ENCODE measurements around the gene INHBC. TPM values are rescaled to one million over a fixed set of nuclear protein-coding genes. Genes with fewer than 3 reads are reported as not detected.
A peak's percentile ranks its signal among the peaks of the same experiment; 100 is the strongest.
"Not testable (repeated sequence)": the region's sequence is repeated elsewhere in the genome, so short reads cannot be mapped to it uniquely, and the experiment has no call there.

Gene INHBC
- polyA plus RNA-seq, 1 of the 3 experiments (the other 2 are of a cell fraction), result 0.08 TPM

DNA sequence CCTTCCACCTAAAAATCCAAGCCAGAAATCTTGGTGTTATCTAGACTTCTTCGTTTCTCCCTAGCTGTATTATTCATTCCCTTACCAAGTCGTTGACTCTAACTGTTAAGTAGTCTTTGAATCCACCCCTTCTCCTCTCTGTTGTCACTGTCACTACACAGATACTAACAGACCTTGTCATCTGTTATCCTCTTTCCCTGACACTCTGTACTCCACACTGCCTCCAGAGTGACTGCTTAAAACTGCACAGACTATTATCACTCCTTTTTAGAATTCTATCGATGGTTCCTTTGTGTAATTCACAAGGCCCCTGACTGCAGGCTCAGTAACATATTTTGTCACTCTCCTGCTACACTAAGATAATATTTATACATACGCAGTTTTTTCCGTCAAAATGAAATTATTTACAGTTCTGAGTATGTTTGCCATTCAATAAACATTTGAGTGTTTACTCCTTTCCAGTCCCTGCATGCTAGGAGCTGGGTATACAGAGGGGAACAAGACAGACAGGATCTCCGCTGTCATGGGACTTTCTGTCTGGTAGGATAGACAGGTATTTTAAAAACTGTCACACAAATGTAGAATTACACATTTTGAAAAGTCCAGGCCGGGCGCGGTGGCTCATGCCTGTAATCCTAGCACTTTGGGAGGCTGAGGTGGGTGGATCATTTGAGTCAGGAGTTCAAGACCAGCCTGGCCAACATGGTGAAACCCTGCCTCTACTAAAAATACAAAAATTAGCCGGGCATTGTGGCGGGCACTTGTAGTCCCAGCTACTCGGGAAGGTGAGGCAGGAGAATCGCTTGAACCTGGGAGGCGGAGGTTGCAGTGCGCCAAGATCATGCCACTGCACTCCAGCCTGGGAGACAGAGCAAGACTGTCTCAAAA is 57.1 kb downstream of the INHBC start:
- Histone ChIP-seq H3K9me2 (no peaks in the 10 kb centered on the region), H3K9me3 (no peaks in the 10 kb centered on the region), H3K4me1 (ENCODE audit: control insufficient read depth in 1 of 2, insufficient read depth in 2 of 2, low read depth in 1 of 2, low read length in 1 of 2) (peaks cover 6 to 9% of the 10 kb centered on the region in 2 experiments; a peak in 3 of 4 replicates), H3K27ac (ENCODE audit: low read depth in 2 of 2, low read length in 1 of 2) (no peak overlapping the region), H3K36me3 (replicated peaks in 1 of 2; ENCODE audit: control insufficient read depth in 1 of 2, insufficient read depth in 2 of 2, low read length in 1 of 2) (peaks cover 37 to 54% of the 10 kb centered on the region in 2 experiments), H3K4me3 (ENCODE audit: low read depth in 2 of 2, low read length in 1 of 2) (no peak overlapping the region), H3K4me2 (no peak overlapping the region), H2AFZ (ENCODE audit: low read depth) (no peak overlapping the region), H3K9ac (no peak overlapping the region), H3K79me2 (ENCODE audit: insufficient read depth) (peaks cover 40% of the 10 kb centered on the region), H3F3A (replicated peaks; ENCODE audit: insufficient read depth) (peaks cover 7% of the 10 kb centered on the region), H3K27me3 (ENCODE audit: insufficient read depth) (no peaks in the 10 kb centered on the region), H4K20me1 (ENCODE audit: insufficient read depth) (0 out of 2 replicates have a peak, but pooled peaks cover 4% of the 10 kb centered on the region)
- no peak for DNase-seq
- TF ChIP-seq POLR2AphosphoS5 (IDR thresholded peaks at IDR 0.05; ENCODE audit: low read depth, low read length), result no peak
- TF ChIP-seq, protein P1, sequence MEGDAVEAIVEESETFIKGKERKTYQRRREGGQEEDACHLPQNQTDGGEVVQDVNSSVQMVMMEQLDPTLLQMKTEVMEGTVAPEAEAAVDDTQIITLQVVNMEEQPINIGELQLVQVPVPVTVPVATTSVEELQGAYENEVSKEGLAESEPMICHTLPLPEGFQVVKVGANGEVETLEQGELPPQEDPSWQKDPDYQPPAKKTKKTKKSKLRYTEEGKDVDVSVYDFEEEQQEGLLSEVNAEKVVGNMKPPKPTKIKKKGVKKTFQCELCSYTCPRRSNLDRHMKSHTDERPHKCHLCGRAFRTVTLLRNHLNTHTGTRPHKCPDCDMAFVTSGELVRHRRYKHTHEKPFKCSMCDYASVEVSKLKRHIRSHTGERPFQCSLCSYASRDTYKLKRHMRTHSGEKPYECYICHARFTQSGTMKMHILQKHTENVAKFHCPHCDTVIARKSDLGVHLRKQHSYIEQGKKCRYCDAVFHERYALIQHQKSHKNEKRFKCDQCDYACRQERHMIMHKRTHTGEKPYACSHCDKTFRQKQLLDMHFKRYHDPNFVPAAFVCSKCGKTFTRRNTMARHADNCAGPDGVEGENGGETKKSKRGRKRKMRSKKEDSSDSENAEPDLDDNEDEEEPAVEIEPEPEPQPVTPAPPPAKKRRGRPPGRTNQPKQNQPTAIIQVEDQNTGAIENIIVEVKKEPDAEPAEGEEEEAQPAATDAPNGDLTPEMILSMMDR (IDR thresholded peaks at IDR 0.05), result peak; percentile 31; the same call in 1 of the 2 replicates
- ChIA-PET CTCF (interaction anchor here (0.9 to 1.9 kb wide), 3 partner anchors 10 to 25 kb away, joined by 3 to 7 read pairs (median 3); no protein-coding TSS in a partner anchor), POLR2A (interaction anchor here (1.6 kb wide), 1 partner anchor 28 kb away, joined by 4 read pairs; the partner anchor contains the start of gene DDIT3)
- 92% methylated on average over 15 of the region's 15 CpGs for WGBS (ENCODE audit: low lambda C conversion rate)

DNA sequence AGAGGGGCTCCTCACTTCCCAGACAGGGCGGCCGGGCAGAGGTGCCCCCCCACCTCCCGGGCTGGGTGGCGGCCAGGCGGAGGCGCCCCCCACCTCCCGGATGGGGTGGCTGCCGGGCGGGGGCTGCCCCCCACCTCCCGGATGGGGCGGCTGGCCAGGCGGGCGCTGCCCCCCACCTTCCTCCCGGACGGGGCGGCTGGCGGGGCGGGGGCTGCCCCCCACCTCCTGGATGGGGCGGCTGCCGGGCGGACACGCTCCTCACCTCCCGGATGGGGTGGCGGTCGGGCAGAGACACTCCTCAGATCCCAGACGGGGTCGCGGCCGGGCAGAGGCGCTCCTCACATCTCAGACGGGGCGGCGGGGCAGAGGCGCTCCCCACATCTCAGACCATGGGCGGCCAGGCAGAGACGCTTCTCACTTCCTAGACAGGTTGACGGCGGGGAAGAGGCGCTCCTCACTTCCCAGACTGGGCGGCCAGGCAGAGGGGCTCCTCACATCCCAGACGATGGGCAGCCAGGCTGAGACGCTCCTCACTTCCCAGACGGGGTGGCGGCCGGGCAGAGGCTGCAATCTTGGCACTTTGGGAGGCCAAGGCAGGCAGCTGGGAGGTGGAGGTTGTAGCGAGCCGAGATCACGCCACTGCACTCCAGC is 60.6 kb downstream of the INHBC start:
- H3K4me1 ChIP-seq (ENCODE audit: control insufficient read depth in 1 of 2, insufficient read depth in 2 of 2, low read depth in 1 of 2, low read length in 1 of 2); H2AFZ ChIP-seq (ENCODE audit: low read depth); H3K9ac ChIP-seq; H3K4me3 ChIP-seq (ENCODE audit: low read depth in 2 of 2, low read length in 1 of 2); H3K27ac ChIP-seq (ENCODE audit: low read depth in 2 of 2, low read length in 1 of 2); H3K9me2 ChIP-seq; H3K27me3 ChIP-seq (ENCODE audit: insufficient read depth); DNase-seq; POLR2A ChIA-PET; H3K4me2 ChIP-seq; H4K20me1 ChIP-seq (ENCODE audit: insufficient read depth); H3K9me3 ChIP-seq; CTCF ChIA-PET: not testable (repeated sequence)
- peaks cover 51 to 70% of the 10 kb centered on the region in 2 experiments for H3K36me3 ChIP-seq (replicated peaks in 1 of 2; ENCODE audit: control insufficient read depth in 1 of 2, insufficient read depth in 2 of 2, low read length in 1 of 2)
- H3K79me2 ChIP-seq (ENCODE audit: insufficient read depth), result peaks cover 20% of the 10 kb centered on the region
- WGBS (ENCODE audit: low lambda C conversion rate), result 96% methylated on average over 19 of the region's 48 CpGs
- H3F3A ChIP-seq (replicated peaks; ENCODE audit: insufficient read depth), result peaks cover 10% of the 10 kb centered on the region

DNA sequence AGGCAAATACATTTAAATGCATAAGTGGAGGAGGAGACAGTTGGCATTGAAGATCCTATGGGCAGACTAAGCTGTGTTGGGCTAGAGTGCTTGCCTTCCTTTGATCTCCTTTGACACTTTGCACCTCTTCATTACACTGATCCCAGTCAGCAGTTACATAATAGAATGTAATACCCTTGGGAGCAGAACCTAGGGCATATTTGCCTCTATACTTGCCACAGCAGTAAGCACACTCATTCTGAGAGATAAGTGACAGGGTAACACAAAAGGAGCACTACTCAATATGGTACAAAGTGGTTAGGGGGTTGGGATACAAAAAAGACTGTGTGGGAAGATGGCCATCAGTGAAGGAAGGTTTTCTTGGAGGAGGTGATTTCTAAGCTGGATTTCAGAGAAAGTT is 62.2 kb downstream of the INHBC start:
- TF ChIP-seq, protein P2, sequence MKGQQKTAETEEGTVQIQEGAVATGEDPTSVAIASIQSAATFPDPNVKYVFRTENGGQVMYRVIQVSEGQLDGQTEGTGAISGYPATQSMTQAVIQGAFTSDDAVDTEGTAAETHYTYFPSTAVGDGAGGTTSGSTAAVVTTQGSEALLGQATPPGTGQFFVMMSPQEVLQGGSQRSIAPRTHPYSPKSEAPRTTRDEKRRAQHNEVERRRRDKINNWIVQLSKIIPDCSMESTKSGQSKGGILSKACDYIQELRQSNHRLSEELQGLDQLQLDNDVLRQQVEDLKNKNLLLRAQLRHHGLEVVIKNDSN (IDR thresholded peaks at IDR 0.05; ENCODE audit: borderline replicate concordance, low read depth), result no peak
- TF ChIP-seq, protein P3, sequence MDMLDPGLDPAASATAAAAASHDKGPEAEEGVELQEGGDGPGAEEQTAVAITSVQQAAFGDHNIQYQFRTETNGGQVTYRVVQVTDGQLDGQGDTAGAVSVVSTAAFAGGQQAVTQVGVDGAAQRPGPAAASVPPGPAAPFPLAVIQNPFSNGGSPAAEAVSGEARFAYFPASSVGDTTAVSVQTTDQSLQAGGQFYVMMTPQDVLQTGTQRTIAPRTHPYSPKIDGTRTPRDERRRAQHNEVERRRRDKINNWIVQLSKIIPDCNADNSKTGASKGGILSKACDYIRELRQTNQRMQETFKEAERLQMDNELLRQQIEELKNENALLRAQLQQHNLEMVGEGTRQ (IDR thresholded peaks at IDR 0.05; ENCODE audit: borderline replicate concordance, low read depth, low read length), result no peak
- TF ChIP-seq YY1 (IDR thresholded peaks at IDR 0.05; ENCODE audit: low read depth) (no peak), ELF1 (IDR thresholded peaks at IDR 0.05) (no peak)
- no peak overlapping the region for H3K27ac ChIP-seq (ENCODE audit: low read depth in 2 of 2, low read length in 1 of 2)
- DNase-seq, result no peak
- H3K4me3 ChIP-seq (ENCODE audit: low read depth in 2 of 2, low read length in 1 of 2), result no peak overlapping the region
- peaks cover 11% of the 10 kb centered on the region; the same call in 1 of the 2 replicates for H3K79me2 ChIP-seq (ENCODE audit: insufficient read depth)
- no peaks in the 10 kb centered on the region for H3K9me3 ChIP-seq
- no peak overlapping the region for H3K4me2 ChIP-seq
- H3K27me3 ChIP-seq (ENCODE audit: insufficient read depth), result no peaks in the 10 kb centered on the region
- no peaks in the 10 kb centered on the region for H3K4me1 ChIP-seq (ENCODE audit: control insufficient read depth in 1 of 2, insufficient read depth in 2 of 2, low read depth in 1 of 2, low read length in 1 of 2)
- H3K9ac ChIP-seq, result no peak overlapping the region
- no peak overlapping the region for H2AFZ ChIP-seq (ENCODE audit: low read depth)
- POLR2A ChIA-PET, result interaction anchor here (1.3 to 1.5 kb wide), 4 partner anchors 9 to 23 kb away, joined by 3 to 8 read pairs (median 5); partner anchors contain the start of gene DDIT3
- no peaks in the 10 kb centered on the region for H4K20me1 ChIP-seq (ENCODE audit: insufficient read depth)
- H3F3A ChIP-seq (replicated peaks; ENCODE audit: insufficient read depth), result peaks cover 7% of the 10 kb centered on the region
- H3K36me3 ChIP-seq (replicated peaks in 1 of 2; ENCODE audit: control insufficient read depth in 1 of 2, insufficient read depth in 2 of 2, low read length in 1 of 2), result peaks cover 47 to 70% of the 10 kb centered on the region in 2 experiments
- H3K9me2 ChIP-seq, result no peaks in the 10 kb centered on the region
- CTCF ChIA-PET, result interaction anchor here (0.6 to 1.4 kb wide), 6 partner anchors 18 to 283 kb away, joined by 3 to 5 read pairs (median 4); partner anchors contain the start of gene GLI1
